K562 (cell line): ENCODE measurements around the gene IBTK. TPM values are rescaled to one million over a fixed set of nuclear protein-coding genes. Genes with fewer than 3 reads are reported as not detected.

Experiments used
- CAMTA2 ChIP-seq: fragments of 250-450 bp; sonication (Bioruptor Pico); conservative IDR thresholded peaks from 2 replicates; pipeline ENCODE4 v1.5.1; 2022
- CC2D1A ChIP-seq: fragments of 450-650 bp; IDR thresholded peaks from 2 replicates; pipeline ENCODE4 v1.6.1; 2017; ENCODE audit warnings: mild to moderate bottlenecking
- DPF2 ChIP-seq: fragments of 450-650 bp; IDR thresholded peaks from 2 replicates; pipeline ENCODE4 v1.6.1; 2016
- HMGN3 ChIP-seq: IDR thresholded peaks from 2 replicates; pipeline ENCODE4 v1.6.1; 2011; ENCODE audit warnings: borderline replicate concordance, low read depth, mild to moderate bottlenecking, mixed read lengths, low read length; ENCODE audit not compliant: insufficient read length; ENCODE audit errors: extremely low read depth
- ILF3 ChIP-seq: fragments of 450-650 bp; IDR thresholded peaks from 2 replicates; pipeline ENCODE4 v1.6.1; 2018; ENCODE audit warnings: antibody characterized with exemption, mild to moderate bottlenecking, moderate library complexity, borderline replicate concordance
- MAFG ChIP-seq: fragments of 450-650 bp; conservative IDR thresholded peaks from 2 replicates; pipeline ENCODE4 v1.6.1; 2016; ENCODE audit warnings: missing genetic modification characterization, missing compliant biosample characterization
- MAFK ChIP-seq: IDR thresholded peaks from 2 replicates; pipeline ENCODE4 v1.6.1; 2011; ENCODE audit warnings: low read length, improper control_type of control experiment
- MCM3 ChIP-seq: fragments of 450-650 bp; IDR thresholded peaks from 2 replicates; pipeline ENCODE4 v1.6.1; 2016
- MTA1 ChIP-seq: fragments of 450-650 bp; IDR thresholded peaks from 2 replicates; pipeline ENCODE4 v1.6.1; 2017; ENCODE audit warnings: borderline replicate concordance
- SIN3A ChIP-seq, 2 experiments: fragments of 150-350 bp in 1 of 2; IDR thresholded peaks; 2 replicates each; pipeline ENCODE4 v1.6.1; 2011 to 2016; ENCODE audit warnings: borderline replicate concordance in 2 of 2, low read depth in 2 of 2, low read length in 2 of 2, mild to moderate bottlenecking in 2 of 2, moderate library complexity in 2 of 2; ENCODE audit not compliant: control insufficient read depth in 1 of 2
- TGIF2 ChIP-seq: sonication (generic); formaldehyde crosslinking; IDR thresholded peaks from 2 replicates; pipeline ENCODE4 v1.8.1; 2022; ENCODE audit warnings: mild to moderate bottlenecking, missing genetic modification reagents, moderate library complexity
- ZNF57 ChIP-seq: fragments of 450-650 bp; formaldehyde crosslinking; IDR thresholded peaks from 2 replicates; pipeline ENCODE4 v1.4.0; 2020; ENCODE audit warnings: mild to moderate bottlenecking, moderate library complexity
- ZSCAN29 ChIP-seq: fragments of 450-650 bp; IDR thresholded peaks from 2 replicates; pipeline ENCODE4 v1.6.1; 2017
- polyA plus RNA-seq, 8 experiments: library from polyadenylated mRNA; depleted of rRNA in 4 of 8; stranded (reverse) in 5 of 8; unstranded in 3 of 8; fragments of >200 nt; fragmentation: Nextera tagmentation in 2 of 8; fragmentation: Illumina TruSeq in 1 of 8; extraction: Ambion mirVana in 2 of 8; extraction: Trizol in 1 of 8; gene quantifications; 2 replicates each; pipeline versions ENCODE4 v1.2.1 to v1.2.3, GENCODE V29; 2011 to 2014; ENCODE audit warnings: inconsistent platforms in 1 of 8, missing spikeins in 1 of 8
- total RNA-seq, 7 experiments: library from RNA; depleted of rRNA in 6 of 7; stranded (reverse); fragments of >200 nt in 6 of 7; fragmentation: Illumina TruSeq in 2 of 7; extraction: Trizol in 2 of 7; gene quantifications; 2 replicates each; pipeline versions ENCODE4 v1.2.1 to v1.2.3, GENCODE V29; 2011 to 2021; ENCODE audit warnings: low replicate concordance in 1 of 7
- TF ChIP-seq, protein P1 (sequence below): fragments of 450-650 bp; IDR thresholded peaks from 2 replicates; pipeline ENCODE4 v1.6.1; 2016; ENCODE audit warnings: mild to moderate bottlenecking, moderate library complexity
- TF ChIP-seq, protein P2 (sequence below): sonication (generic); formaldehyde crosslinking; IDR thresholded peaks from 2 replicates; pipeline ENCODE4 v1.4.0; 2020; ENCODE audit warnings: mild to moderate bottlenecking, missing genetic modification reagents
- TF ChIP-seq, protein P3 (sequence below): fragments of 450-650 bp; IDR thresholded peaks from 2 replicates; pipeline ENCODE4 v1.6.1; 2016; ENCODE audit warnings: missing biosample characterization, missing genetic modification characterization

IBTK gene
- total and polyA plus RNA-seq, 9 of the 15 experiments (the other 6 are each of a cell fraction or from before 2014, with no cell fraction given), result 13.2 to 36.4 (median 21.8) TPM

GRCh38 chr6:82205930-82206392 lies 41.6 kb downstream of the IBTK start (continued):
- TF ChIP-seq, protein P1, sequence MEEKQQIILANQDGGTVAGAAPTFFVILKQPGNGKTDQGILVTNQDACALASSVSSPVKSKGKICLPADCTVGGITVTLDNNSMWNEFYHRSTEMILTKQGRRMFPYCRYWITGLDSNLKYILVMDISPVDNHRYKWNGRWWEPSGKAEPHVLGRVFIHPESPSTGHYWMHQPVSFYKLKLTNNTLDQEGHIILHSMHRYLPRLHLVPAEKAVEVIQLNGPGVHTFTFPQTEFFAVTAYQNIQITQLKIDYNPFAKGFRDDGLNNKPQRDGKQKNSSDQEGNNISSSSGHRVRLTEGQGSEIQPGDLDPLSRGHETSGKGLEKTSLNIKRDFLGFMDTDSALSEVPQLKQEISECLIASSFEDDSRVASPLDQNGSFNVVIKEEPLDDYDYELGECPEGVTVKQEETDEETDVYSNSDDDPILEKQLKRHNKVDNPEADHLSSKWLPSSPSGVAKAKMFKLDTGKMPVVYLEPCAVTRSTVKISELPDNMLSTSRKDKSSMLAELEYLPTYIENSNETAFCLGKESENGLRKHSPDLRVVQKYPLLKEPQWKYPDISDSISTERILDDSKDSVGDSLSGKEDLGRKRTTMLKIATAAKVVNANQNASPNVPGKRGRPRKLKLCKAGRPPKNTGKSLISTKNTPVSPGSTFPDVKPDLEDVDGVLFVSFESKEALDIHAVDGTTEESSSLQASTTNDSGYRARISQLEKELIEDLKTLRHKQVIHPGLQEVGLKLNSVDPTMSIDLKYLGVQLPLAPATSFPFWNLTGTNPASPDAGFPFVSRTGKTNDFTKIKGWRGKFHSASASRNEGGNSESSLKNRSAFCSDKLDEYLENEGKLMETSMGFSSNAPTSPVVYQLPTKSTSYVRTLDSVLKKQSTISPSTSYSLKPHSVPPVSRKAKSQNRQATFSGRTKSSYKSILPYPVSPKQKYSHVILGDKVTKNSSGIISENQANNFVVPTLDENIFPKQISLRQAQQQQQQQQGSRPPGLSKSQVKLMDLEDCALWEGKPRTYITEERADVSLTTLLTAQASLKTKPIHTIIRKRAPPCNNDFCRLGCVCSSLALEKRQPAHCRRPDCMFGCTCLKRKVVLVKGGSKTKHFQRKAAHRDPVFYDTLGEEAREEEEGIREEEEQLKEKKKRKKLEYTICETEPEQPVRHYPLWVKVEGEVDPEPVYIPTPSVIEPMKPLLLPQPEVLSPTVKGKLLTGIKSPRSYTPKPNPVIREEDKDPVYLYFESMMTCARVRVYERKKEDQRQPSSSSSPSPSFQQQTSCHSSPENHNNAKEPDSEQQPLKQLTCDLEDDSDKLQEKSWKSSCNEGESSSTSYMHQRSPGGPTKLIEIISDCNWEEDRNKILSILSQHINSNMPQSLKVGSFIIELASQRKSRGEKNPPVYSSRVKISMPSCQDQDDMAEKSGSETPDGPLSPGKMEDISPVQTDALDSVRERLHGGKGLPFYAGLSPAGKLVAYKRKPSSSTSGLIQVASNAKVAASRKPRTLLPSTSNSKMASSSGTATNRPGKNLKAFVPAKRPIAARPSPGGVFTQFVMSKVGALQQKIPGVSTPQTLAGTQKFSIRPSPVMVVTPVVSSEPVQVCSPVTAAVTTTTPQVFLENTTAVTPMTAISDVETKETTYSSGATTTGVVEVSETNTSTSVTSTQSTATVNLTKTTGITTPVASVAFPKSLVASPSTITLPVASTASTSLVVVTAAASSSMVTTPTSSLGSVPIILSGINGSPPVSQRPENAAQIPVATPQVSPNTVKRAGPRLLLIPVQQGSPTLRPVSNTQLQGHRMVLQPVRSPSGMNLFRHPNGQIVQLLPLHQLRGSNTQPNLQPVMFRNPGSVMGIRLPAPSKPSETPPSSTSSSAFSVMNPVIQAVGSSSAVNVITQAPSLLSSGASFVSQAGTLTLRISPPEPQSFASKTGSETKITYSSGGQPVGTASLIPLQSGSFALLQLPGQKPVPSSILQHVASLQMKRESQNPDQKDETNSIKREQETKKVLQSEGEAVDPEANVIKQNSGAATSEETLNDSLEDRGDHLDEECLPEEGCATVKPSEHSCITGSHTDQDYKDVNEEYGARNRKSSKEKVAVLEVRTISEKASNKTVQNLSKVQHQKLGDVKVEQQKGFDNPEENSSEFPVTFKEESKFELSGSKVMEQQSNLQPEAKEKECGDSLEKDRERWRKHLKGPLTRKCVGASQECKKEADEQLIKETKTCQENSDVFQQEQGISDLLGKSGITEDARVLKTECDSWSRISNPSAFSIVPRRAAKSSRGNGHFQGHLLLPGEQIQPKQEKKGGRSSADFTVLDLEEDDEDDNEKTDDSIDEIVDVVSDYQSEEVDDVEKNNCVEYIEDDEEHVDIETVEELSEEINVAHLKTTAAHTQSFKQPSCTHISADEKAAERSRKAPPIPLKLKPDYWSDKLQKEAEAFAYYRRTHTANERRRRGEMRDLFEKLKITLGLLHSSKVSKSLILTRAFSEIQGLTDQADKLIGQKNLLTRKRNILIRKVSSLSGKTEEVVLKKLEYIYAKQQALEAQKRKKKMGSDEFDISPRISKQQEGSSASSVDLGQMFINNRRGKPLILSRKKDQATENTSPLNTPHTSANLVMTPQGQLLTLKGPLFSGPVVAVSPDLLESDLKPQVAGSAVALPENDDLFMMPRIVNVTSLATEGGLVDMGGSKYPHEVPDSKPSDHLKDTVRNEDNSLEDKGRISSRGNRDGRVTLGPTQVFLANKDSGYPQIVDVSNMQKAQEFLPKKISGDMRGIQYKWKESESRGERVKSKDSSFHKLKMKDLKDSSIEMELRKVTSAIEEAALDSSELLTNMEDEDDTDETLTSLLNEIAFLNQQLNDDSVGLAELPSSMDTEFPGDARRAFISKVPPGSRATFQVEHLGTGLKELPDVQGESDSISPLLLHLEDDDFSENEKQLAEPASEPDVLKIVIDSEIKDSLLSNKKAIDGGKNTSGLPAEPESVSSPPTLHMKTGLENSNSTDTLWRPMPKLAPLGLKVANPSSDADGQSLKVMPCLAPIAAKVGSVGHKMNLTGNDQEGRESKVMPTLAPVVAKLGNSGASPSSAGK, result no peak
- TF ChIP-seq CC2D1A, result peak; percentile 40; the same call in 1 of the 2 replicates
- TF ChIP-seq HMGN3, result peak; percentile 71
- TF ChIP-seq MAFK, result no peak
- no peak for TF ChIP-seq CAMTA2 (CRISPR knock-in tag)
- TF ChIP-seq MCM3, result no peak
- no peak for TF ChIP-seq ZSCAN29
- TF ChIP-seq DPF2, result peak; percentile 93
- no peak for TF ChIP-seq TGIF2 (CRISPR knock-in tag)
- TF ChIP-seq MAFG (tag), result no peak
- no peak for TF ChIP-seq ILF3
- no peak for TF ChIP-seq SIN3A (IDR thresholded peaks at IDR 0.05; ENCODE audit: borderline replicate concordance in 2 of 2, control insufficient read depth in 1 of 2, low read depth in 2 of 2, low read length in 2 of 2)
- TF ChIP-seq, protein P2, sequence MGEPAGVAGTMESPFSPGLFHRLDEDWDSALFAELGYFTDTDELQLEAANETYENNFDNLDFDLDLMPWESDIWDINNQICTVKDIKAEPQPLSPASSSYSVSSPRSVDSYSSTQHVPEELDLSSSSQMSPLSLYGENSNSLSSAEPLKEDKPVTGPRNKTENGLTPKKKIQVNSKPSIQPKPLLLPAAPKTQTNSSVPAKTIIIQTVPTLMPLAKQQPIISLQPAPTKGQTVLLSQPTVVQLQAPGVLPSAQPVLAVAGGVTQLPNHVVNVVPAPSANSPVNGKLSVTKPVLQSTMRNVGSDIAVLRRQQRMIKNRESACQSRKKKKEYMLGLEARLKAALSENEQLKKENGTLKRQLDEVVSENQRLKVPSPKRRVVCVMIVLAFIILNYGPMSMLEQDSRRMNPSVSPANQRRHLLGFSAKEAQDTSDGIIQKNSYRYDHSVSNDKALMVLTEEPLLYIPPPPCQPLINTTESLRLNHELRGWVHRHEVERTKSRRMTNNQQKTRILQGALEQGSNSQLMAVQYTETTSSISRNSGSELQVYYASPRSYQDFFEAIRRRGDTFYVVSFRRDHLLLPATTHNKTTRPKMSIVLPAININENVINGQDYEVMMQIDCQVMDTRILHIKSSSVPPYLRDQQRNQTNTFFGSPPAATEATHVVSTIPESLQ, result no peak
- TF ChIP-seq MTA1, result peak; percentile 47; the same call in 1 of the 2 replicates
- no peak for TF ChIP-seq ZNF57 (CRISPR knock-in tag)
- TF ChIP-seq, protein P3, sequence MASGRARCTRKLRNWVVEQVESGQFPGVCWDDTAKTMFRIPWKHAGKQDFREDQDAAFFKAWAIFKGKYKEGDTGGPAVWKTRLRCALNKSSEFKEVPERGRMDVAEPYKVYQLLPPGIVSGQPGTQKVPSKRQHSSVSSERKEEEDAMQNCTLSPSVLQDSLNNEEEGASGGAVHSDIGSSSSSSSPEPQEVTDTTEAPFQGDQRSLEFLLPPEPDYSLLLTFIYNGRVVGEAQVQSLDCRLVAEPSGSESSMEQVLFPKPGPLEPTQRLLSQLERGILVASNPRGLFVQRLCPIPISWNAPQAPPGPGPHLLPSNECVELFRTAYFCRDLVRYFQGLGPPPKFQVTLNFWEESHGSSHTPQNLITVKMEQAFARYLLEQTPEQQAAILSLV (tag), result no peak
